MCF 10A (cell line): ENCODE data around the gene SSBP3. TPM values are rescaled to one million over a fixed set of nuclear protein-coding genes. Genes with fewer than 3 reads are reported as not detected.

Source experiments
- BruUV-seq: library from RNA; stranded (reverse); fragments of 400-500 nt; replicated peaks from 2 replicates; lab custom pipeline; 2021; lab: Mats Ljungman, UMichigan
- CTCF ChIA-PET: fragments of 300-600 bp; sonication (Branson Sonifier 250); formaldehyde crosslinking; extraction: SDS; loops from one replicate; lab custom pipeline; 2021; ENCODE audit warnings: antibody characterized with exemption, inconsistent platforms; lab: Yijun Ruan, JAX
- POLR2A ChIA-PET: fragments of 300-600, 350-650 bp; sonication (Branson Sonifier 250); formaldehyde crosslinking; extraction: SDS; loops from one replicate; lab custom pipeline; 2020; ENCODE audit warnings: antibody characterized with exemption, inconsistent platforms; lab: Yijun Ruan, JAX
- DNase-seq: peaks from one replicate; pipeline ENCODE4 v3.0.0-alpha.2; 2018; ENCODE audit not compliant: unreplicated experiment
- H3K27ac Mint-ChIP-seq: one replicate; pipeline ENCODE4 v1.8.0; 2022; ENCODE audit warnings: mild to moderate bottlenecking, low read depth, mixed read lengths; ENCODE audit not compliant: unreplicated experiment
- H3K27me3 Mint-ChIP-seq: one replicate; pipeline ENCODE4 v1.8.0; 2022; ENCODE audit warnings: mixed read lengths; ENCODE audit not compliant: insufficient read depth, unreplicated experiment
- H3K36me3 Mint-ChIP-seq: one replicate; pipeline ENCODE4 v1.8.0; 2022; ENCODE audit warnings: mild to moderate bottlenecking, moderate library complexity, mixed read lengths; ENCODE audit not compliant: insufficient read depth, unreplicated experiment
- H3K4me1 Mint-ChIP-seq: one replicate; pipeline ENCODE4 v1.8.0; 2022; ENCODE audit warnings: mixed read lengths; ENCODE audit not compliant: insufficient read depth, unreplicated experiment
- H3K4me3 Mint-ChIP-seq: one replicate; pipeline ENCODE4 v1.8.0; 2022; ENCODE audit warnings: mild to moderate bottlenecking, moderate library complexity, mixed read lengths; ENCODE audit not compliant: unreplicated experiment
- H3K9me3 Mint-ChIP-seq: one replicate; pipeline ENCODE4 v1.8.0; 2022; ENCODE audit warnings: mixed read lengths; ENCODE audit not compliant: unreplicated experiment
- intact Hi-C: fragments of 100-400 bp; cut with micrococcal nuclease; formaldehyde crosslinking; loops from 2 replicates; pipeline ENCODE4 v1.14.1; 2022
- total RNA-seq: library from RNA; stranded (reverse); gene quantifications from 2 replicates; pipeline ENCODE4 v1.2.3, GENCODE V29; 2022
- TF ChIP-seq, protein P1 (sequence below): fragments of 200-600 bp; IDR thresholded peaks from one replicate; pipeline ENCODE4 v1.8.0; 2022; ENCODE audit warnings: antibody characterized with exemption, mild to moderate bottlenecking; ENCODE audit not compliant: unreplicated experiment

Gene SSBP3
- total RNA-seq, 1 experiment from 2014 or later, result 8.6 TPM

DNA sequence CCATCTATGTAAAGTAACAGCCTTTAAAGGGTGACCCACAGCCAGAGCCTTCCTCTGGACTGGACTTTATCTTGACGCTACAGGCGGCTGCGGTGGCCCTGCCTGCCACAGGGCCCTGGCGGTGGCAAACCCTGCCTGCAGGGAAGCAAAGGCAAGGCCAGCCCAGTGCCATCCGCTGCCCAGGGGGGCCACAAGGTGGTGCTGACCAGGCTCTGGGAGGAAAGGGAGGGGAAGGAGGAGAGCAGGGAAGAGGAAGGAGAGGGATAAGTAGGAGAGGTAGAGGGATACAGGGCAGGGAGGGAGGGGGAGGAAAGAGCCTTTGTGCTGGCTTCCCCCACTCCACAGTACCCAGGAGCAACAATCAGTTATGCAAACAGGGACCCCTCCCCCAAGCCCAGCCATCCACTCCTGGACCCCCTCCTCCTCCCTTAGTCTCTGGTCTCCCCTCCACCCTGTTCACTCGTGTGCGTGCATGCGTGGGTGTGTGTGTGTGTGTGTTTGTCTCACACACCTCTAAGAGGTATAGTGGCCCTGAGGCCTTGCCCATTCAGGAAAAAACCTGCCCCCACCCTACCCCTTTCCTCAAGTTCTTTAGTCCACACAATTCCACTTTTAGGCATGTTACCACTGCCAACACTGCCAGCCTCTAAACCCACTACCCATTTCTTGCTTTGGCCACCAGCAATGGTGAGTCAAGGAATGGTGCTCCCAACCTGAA, 30.3 kb downstream of the SSBP3 start:
- Mint-ChIP-seq H3K4me1 (no peaks in the 10 kb centered on the region), H3K4me3 (no peak overlapping the region), H3K27ac (no peak overlapping the region), H3K36me3 (no peaks in the 10 kb centered on the region), H3K27me3 (no peaks in the 10 kb centered on the region), H3K9me3 (no peaks in the 10 kb centered on the region)
- CTCF ChIA-PET, result interaction anchor here (0.7 to 0.9 kb wide), 2 partner anchors 16 to 295 kb away, joined by 3 read pairs; no protein-coding TSS in a partner anchor
- POLR2A ChIA-PET, result no interaction called here
- BruUV-seq, result no TSS peak
- no peak for DNase-seq
- TF ChIP-seq, protein P1, sequence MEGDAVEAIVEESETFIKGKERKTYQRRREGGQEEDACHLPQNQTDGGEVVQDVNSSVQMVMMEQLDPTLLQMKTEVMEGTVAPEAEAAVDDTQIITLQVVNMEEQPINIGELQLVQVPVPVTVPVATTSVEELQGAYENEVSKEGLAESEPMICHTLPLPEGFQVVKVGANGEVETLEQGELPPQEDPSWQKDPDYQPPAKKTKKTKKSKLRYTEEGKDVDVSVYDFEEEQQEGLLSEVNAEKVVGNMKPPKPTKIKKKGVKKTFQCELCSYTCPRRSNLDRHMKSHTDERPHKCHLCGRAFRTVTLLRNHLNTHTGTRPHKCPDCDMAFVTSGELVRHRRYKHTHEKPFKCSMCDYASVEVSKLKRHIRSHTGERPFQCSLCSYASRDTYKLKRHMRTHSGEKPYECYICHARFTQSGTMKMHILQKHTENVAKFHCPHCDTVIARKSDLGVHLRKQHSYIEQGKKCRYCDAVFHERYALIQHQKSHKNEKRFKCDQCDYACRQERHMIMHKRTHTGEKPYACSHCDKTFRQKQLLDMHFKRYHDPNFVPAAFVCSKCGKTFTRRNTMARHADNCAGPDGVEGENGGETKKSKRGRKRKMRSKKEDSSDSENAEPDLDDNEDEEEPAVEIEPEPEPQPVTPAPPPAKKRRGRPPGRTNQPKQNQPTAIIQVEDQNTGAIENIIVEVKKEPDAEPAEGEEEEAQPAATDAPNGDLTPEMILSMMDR, result no peak
- intact Hi-C loops, result no loop called here

DNA sequence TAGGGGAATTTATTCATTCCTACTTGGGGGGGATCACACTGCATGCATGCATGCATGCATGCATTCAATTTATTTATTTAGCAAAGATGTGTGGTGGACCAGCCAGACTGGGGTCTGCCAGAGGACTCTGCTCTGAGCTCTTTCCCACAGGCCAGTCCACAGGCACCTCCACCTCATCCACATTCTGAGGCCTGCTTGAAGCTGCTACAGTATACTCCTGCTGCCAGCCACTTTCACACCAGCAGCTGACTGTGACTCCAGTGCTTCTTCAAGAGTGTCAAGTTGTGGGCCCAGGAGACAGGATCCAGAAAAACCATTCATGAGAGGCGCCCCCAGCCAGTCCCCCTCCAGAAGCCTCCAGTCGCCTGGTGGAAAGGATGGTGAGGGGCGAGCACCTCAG, 30.9 kb downstream of the SSBP3 start:
- TF ChIP-seq, protein P1, result no peak
- no peak overlapping the region for H3K27ac Mint-ChIP-seq
- CTCF ChIA-PET, result interaction anchor here (0.6 to 1.0 kb wide), 3 partner anchors 15 to 56 kb away, joined by 3 read pairs; no protein-coding TSS in a partner anchor

DNA sequence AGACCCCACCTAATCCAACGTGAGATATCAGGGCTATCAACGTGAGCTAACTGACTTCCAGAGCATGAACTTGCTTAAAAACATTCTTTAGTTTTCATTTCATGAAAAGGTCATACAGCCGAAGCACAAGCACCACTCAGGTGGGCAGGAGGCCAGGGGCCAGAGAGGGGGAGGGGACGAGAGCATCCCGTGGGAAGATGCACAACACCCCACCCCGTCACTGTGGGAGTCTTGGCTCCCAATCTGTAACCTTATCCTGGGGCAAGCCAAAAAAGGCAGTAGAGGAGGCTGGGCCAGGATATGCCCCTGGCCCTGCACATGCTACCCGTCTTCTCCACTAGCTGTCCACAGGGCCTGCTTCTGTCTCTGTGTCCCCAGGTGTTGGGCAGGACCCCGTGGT, 31.4 kb downstream of the SSBP3 start:
- Mint-ChIP-seq H3K4me3 (no peak overlapping the region), H3K27me3 (no peaks in the 10 kb centered on the region), H3K27ac (no peak overlapping the region), H3K36me3 (no peaks in the 10 kb centered on the region), H3K4me1 (no peaks in the 10 kb centered on the region), H3K9me3 (no peaks in the 10 kb centered on the region)
- ChIA-PET POLR2A (no interaction called here), CTCF (interaction anchor here (0.6 to 1.0 kb wide), 3 partner anchors 15 to 56 kb away, joined by 3 read pairs; no protein-coding TSS in a partner anchor)
- TF ChIP-seq, protein P1, result no peak
- intact Hi-C loops, result no loop called here
- DNase-seq, result no peak
- BruUV-seq, result no TSS peak

More for the DNA sequence above, 30.9 kb downstream of the SSBP3 start:
- H3K27me3 Mint-ChIP-seq, result no peaks in the 10 kb centered on the region
- intact Hi-C loops, result no loop called here
- POLR2A ChIA-PET, result no interaction called here
- no peaks in the 10 kb centered on the region for H3K9me3 Mint-ChIP-seq
- no peak overlapping the region for H3K4me3 Mint-ChIP-seq
- H3K4me1 Mint-ChIP-seq, result no peaks in the 10 kb centered on the region
- no peak for DNase-seq
- no peaks in the 10 kb centered on the region for H3K36me3 Mint-ChIP-seq
- BruUV-seq, result no TSS peak

DNA sequence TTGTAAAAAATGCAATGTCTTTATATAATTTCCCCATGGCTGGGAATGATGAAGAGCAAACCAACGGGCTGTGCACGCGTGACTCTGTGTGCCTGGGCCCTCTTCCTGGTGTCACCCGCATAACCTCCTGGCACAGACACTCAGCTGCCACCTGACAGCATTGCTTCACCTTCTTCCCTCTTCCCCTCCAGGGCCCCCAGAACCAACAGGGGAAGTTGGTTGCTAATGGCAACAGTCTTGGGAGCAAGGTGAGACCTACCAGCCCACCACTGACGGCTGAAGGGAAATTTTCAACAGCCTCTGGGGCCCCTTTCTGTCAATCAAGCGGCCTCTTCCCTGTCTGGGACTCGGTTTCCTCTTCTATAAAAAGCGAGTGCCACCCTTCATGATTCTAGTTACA, 33.2 kb downstream of the SSBP3 start:
- CTCF ChIA-PET, result no interaction called here
- peak overlapping the region; percentile 28 for H3K27ac Mint-ChIP-seq
- POLR2A ChIA-PET, result no interaction called here
- H3K4me1 Mint-ChIP-seq, result no peaks in the 10 kb centered on the region
- no peaks in the 10 kb centered on the region for H3K9me3 Mint-ChIP-seq
- no peak for DNase-seq
- no TSS peak for BruUV-seq
- H3K36me3 Mint-ChIP-seq, result no peaks in the 10 kb centered on the region
- TF ChIP-seq, protein P1, result no peak
- no peak overlapping the region for H3K4me3 Mint-ChIP-seq
- no peaks in the 10 kb centered on the region for H3K27me3 Mint-ChIP-seq
- intact Hi-C loops, result no loop called here
